Measurements from ENCODE around the gene FCMR. TPM values are rescaled to one million over a fixed set of nuclear protein-coding genes. Genes with fewer than 3 reads are reported as not detected.

Gene FCMR
- total RNA-seq, 1 donor from 2014 or later = 8.4 TPM

GRCh38 chr1:206955476-206956451 is 34.0 kb upstream of the FCMR start:
- Mint-ChIP-seq H3K4me3 (ENCODE audit: unreplicated experiment) (no peak overlapping the region), H3K36me3 (ENCODE audit: low read depth, unreplicated experiment) (no peaks in the 10 kb centered on the region), H3K27ac (ENCODE audit: unreplicated experiment) (no peak overlapping the region), H3K27me3 (ENCODE audit: unreplicated experiment) (peaks cover 6% of the 10 kb centered on the region), H3K9me3 (ENCODE audit: unreplicated experiment) (no peaks in the 10 kb centered on the region), H3K4me1 (ENCODE audit: unreplicated experiment) (no peaks in the 10 kb centered on the region)
- no peak for DNase-seq (ENCODE audit: low spot score)
- no peak for TF ChIP-seq CTCF (IDR thresholded peaks at IDR 0.05; ENCODE audit: unreplicated experiment)

GRCh38 chr1:206954459-206955342 is 33.0 kb upstream of the FCMR start:
- Mint-ChIP-seq H3K4me3 (ENCODE audit: unreplicated experiment) (no peak overlapping the region), H3K36me3 (ENCODE audit: low read depth, unreplicated experiment) (no peaks in the 10 kb centered on the region), H3K9me3 (ENCODE audit: unreplicated experiment) (no peaks in the 10 kb centered on the region), H3K27me3 (ENCODE audit: unreplicated experiment) (peaks cover 6% of the 10 kb centered on the region), H3K27ac (ENCODE audit: unreplicated experiment) (no peak overlapping the region), H3K4me1 (ENCODE audit: unreplicated experiment) (no peaks in the 10 kb centered on the region)
- no peak for TF ChIP-seq CTCF (IDR thresholded peaks at IDR 0.05; ENCODE audit: unreplicated experiment)
- no peak for DNase-seq (ENCODE audit: low spot score)

GRCh38 chr1:206953626-206954025 is 31.9 kb upstream of the FCMR start:
- no peaks in the 10 kb centered on the region for H3K36me3 Mint-ChIP-seq (ENCODE audit: low read depth, unreplicated experiment)
- TF ChIP-seq CTCF (IDR thresholded peaks at IDR 0.05; ENCODE audit: unreplicated experiment) = no peak
- H3K9me3 Mint-ChIP-seq (ENCODE audit: unreplicated experiment) = no peaks in the 10 kb centered on the region
- no peak overlapping the region for H3K4me3 Mint-ChIP-seq (ENCODE audit: unreplicated experiment)
- H3K4me1 Mint-ChIP-seq (ENCODE audit: unreplicated experiment) = no peaks in the 10 kb centered on the region
- DNase-seq (ENCODE audit: low spot score) = no peak
- H3K27ac Mint-ChIP-seq (ENCODE audit: unreplicated experiment) = peak overlapping the region; percentile 68
- peaks cover 6% of the 10 kb centered on the region for H3K27me3 Mint-ChIP-seq (ENCODE audit: unreplicated experiment)

GRCh38 chr1:206953126-206953525 is 31.4 kb upstream of the FCMR start:
- H3K36me3 Mint-ChIP-seq (ENCODE audit: low read depth, unreplicated experiment) = no peaks in the 10 kb centered on the region
- no peak overlapping the region for H3K27ac Mint-ChIP-seq (ENCODE audit: unreplicated experiment)
- no peak for DNase-seq (ENCODE audit: low spot score)
- H3K27me3 Mint-ChIP-seq (ENCODE audit: unreplicated experiment) = peaks cover 6% of the 10 kb centered on the region
- no peaks in the 10 kb centered on the region for H3K9me3 Mint-ChIP-seq (ENCODE audit: unreplicated experiment)
- no peak overlapping the region for H3K4me3 Mint-ChIP-seq (ENCODE audit: unreplicated experiment)
- no peaks in the 10 kb centered on the region for H3K4me1 Mint-ChIP-seq (ENCODE audit: unreplicated experiment)
- no peak for TF ChIP-seq CTCF (IDR thresholded peaks at IDR 0.05; ENCODE audit: unreplicated experiment)

Data from endothelial cell (in vitro differentiated cells).